SK-N-MC (cell line): ENCODE measurements around the gene PLPPR2.

Experiments used
- EZH2 ChIP-seq: fragments of 200-600 bp; sonication (generic); IDR thresholded peaks from one replicate; pipeline ENCODE4 v1.6.1; 2017; ENCODE audit warnings: antibody characterized with exemption
- FOXP2 ChIP-seq: optimal IDR thresholded peaks from 2 replicates; pipeline ENCODE3; 2011; ENCODE audit warnings: mild to moderate bottlenecking, moderate library complexity; ENCODE audit not compliant: insufficient read depth; ENCODE audit errors: extremely low read length, control extremely low read depth
- POLR2AphosphoS5 ChIP-seq: IDR thresholded peaks from 2 replicates; pipeline ENCODE4 v1.6.1; 2012; ENCODE audit warnings: mild to moderate bottlenecking, low read depth, low read length, borderline replicate concordance

- TF ChIP-seq EZH2 (no peak), POLR2AphosphoS5 (no peak), FOXP2 (no peak)
Observed at GRCh38 chr19:11365557-11366117, 10.4 kb downstream of the PLPPR2 start.
